RKO (cell line): ENCODE results near the gene CRHBP.
A peak's percentile ranks its signal among the peaks of the same experiment; 100 is the strongest.

Experiments
- DNase-seq: peaks from one replicate; pipeline ENCODE4 v3.0.0-alpha.2; 2016; ENCODE audit warnings: low spot score

The CRHBP gene

DNA sequence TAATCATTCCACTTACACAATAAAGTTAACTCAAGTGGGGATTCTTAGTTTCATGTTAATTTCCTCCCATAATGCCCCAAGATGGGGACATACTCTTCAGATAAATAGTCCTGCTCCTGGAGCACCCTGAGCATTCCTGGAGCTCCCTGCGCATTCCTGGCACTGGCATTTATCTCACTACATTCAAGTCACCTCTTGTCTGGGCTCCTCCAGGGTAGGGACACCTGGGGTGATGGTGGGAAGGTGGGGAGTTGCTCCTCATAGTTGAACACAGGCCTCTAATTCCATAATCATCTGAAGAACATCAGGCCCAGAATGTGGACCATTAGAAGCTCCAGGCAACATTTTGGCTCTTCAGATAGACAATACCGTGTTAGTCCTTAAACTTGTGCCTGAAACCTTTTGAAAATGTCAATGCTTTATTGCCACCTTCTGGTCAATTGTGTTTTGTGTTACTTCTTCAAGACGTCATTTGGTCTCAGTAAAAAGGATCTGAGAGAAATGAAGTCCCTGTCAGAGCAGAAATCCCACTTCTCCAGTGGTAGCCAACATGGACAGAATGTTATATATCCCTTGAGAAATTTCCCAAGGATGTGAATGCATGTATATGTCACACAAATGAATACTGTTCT is 63.2 kb downstream of the CRHBP start:
- DNase-seq = peak; percentile 63

DNA sequence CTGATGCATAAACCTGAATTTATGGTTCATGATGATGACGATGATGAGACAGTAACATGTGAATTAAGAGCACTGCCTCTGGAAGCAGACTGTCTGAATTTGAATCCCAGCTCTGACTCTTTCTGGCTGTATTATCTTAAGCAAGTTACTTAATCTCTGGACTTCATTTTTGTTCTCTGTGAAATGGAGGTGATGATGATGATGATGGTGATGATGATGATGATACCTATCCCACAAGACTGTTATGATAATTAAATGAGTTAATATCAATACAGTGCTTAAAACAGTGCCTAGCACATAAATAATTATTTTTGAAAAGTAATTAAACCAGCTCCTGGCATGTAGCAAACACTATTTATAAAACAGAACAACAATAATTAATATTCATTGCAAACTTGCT is 64.1 kb downstream of the CRHBP start:
- no peak for DNase-seq

DNA sequence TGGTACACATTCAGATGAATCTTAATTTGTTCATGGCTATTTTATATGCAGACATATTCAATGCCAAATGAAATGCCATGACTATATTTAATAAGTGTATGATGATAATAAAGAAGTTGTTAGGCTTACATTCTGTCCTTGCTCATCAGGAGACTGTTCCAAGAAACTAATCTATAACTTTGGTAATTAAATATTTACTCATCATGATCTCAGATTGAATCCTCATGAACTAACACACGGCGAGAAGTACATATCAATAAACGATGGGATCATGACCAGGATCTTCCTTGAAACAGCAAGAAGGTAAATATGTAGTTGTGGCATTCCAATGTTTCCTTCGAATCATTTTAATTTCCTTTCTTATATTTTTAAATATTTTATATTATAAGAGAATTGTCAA is 64.8 kb downstream of the CRHBP start:
- no peak for DNase-seq
